GM18505 (cell line): ENCODE data around the gene HHLA2.

ENCODE experiments used
- ATAC-seq: cut with Tn5 transposase; IDR thresholded peaks from one replicate; pipeline ENCODE4 v1.9.1; 2021; ENCODE audit not compliant: unreplicated experiment
- POLR2A ChIP-seq: IDR thresholded peaks from 4 replicates; pipeline ENCODE4 v1.6.1; 2011; ENCODE audit warnings: borderline replicate concordance; ENCODE audit not compliant: insufficient read depth, insufficient read length; ENCODE audit errors: extremely low read depth

HHLA2 gene

DNA sequence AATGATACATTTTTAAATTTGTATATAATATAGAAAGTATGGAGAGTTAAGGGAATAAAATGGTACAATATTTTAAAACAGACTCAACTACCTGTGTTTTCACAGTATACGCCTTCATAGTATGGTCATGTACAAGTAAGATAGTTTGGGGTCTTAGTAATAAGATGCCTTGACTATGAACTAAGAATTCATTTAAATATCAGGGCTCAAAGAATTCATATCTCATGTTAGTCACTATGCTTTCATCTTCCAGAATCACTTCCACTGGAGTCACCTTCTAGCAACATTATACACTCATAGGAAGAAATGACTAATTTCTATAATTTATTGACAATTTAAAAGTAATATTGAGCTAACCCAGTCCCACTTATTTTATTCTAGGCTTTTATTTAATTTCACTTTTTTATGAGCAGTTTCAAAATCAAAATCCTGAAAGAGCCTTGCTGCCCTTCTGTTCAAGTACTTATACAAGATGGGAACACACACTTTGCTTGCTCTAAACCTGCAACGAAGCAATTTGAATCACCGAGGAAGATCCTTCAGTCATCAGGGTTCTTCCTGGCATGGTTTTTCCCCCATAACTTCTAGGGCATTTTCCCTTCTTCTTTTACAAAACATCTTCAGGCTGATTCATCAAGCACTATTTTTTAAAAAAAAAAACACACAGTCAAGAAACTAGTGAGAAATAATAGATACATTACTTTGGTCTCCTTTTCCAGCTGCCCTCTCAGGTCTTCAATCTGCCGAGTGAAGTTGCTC is 119.9 kb downstream of the HHLA2 start:
- no peak for TF ChIP-seq POLR2A
- no peak for ATAC-seq

DNA sequence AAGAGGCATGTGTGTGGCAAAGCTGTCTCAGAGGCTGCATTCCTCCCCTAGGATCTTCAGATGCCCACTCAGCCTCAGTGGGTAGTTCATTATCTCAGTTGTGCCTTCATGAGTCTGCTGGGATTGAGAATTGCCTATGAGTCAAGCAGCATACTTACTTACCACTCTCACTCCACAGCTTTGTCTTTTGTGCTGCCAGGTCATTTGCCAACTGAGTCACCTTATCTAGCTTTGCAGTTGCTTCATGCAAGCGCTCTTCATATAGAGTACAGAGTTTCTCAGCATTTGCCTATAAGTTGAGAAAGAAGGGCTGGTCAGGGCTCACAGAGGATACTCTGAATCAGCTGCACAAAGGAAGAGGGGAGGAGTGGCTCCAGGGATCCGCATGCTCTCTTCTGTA is 124.6 kb downstream of the HHLA2 start:
- no peak for ATAC-seq
- TF ChIP-seq POLR2A = no peak
